Measurements from ENCODE around the gene DOP1A.

Gene DOP1A

DNA sequence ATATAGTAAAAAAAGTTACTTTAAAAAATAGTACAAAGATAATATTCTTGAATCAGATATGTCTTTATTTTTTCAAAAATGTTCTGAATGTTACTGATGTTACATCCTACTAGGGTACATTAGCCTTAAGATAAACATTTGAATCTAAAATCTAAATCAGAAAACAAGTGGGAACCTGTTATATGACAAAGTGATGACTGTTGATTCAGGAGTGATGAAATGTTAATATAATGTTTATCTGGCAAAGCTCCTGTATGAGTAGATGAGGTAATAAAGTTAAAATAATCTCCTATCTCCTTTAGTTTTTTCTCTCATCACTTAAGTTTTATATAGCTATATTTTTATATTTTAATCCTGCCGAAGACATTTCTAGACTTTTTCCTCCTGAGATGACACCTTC lies 4.2 kb downstream of the DOP1A start:
- DNase-seq (ENCODE audit: low read depth) = no peak

DNA sequence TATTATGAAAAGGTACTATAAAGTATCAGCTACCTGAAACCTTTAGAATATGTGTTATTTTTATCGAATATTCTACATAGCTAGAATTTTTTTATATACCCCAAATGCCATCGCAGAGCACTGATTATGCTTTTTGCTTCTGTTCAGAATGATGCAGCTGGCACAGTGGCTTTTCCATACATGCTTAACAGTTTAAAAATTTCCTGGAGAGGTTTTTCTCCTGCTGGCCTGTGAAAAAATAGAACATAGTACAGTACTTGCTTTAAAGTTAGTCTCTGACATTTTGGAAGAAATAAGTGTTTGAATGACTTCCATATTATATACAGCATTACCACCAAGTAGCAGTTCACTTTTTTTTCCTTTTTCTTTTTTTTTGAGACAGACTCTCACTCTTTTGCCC lies 5.3 kb downstream of the DOP1A start:
- DNase-seq (ENCODE audit: low read depth) = no peak

DNA sequence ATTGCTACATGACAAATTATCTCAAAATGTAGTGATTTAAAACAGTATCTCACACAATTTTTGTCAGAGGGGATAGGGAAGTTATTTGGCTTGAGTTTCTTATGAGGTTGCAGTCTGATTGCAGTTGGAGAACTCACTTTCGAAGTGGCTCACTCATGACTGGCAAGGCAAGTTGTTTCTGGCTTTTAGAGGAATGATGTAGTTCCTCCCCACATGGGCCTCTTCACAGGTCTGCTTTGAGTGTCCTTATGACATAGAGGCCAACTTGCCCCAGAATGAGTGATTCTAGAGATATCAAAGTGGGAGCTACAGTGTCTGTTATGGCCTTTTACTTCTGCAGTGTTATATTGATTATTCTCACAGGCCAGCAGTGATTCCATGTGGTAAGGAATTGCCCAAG lies 6.1 kb downstream of the DOP1A start:
- DNase-seq (ENCODE audit: low read depth) = no peak

DNA sequence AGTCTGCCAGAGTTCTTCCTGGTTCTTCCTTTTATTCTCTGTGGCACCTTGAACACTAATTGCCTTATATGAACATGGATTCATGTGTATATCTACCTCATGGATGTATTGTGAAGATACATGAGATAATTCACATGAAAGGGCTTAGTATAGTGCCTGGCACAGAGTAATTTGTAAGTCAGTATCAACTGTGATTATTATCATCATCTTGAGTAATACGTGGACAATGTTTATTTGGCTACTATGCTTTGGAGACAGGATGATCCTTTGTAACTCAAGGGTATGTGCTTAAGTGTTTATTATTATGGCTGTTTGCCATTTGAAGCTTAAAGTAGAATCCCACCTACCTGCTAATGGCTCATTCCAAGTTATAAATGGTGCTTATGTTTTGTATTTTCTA lies 16.0 kb downstream of the DOP1A start:
- no peak for DNase-seq (ENCODE audit: low read depth)

DNA sequence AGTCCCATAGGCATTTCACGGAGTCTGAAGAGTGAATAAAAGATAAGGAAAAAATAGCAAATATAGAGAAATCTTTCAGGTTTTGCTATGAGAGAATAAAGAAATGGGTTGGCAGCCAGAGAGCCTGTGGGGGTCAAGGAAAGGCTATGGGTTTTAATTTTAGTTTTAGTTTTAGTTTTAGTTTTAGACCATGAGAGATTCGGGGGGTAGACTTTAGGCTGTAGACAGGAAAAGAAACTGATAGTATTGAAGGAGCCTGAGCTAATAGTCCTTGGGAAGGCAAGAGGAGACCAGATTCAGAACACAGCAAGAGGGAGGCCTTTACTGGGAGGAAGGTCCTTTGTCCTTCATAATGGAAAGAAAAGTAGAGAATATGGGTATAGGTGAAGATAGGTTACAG lies 19.3 kb downstream of the DOP1A start:
- DNase-seq (ENCODE audit: low read depth) = no peak

DNA sequence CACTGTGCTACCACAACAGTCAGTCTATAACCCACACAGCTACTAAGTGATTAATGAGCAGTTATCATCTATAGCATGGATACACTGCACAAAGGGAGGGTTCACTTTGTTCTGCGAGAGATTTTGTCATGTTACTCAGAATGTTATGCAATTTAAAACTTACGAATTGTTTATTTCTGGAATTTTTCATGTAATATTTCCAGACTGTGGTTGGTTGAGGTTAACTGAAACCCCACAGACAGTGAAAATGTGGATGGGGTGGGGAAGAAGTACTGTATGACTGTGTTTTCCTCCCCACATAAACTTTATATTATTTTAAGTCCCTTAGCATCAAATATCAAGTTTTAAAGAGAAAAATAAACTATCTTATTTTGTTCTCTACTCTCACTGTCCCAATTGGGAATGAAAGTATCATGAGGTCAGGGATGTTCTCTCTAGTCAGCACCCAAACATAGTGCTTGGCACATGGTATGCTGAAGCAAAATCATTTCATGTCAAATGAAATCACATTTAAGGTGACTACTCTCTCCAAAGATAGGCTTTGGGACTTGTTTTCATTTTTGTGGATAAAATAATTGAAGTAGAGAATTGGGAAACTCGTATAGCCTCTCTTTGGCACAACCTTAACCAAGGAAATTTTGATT lies 25.4 kb downstream of the DOP1A start:
- DNase-seq (ENCODE audit: low read depth) = no peak

DNA sequence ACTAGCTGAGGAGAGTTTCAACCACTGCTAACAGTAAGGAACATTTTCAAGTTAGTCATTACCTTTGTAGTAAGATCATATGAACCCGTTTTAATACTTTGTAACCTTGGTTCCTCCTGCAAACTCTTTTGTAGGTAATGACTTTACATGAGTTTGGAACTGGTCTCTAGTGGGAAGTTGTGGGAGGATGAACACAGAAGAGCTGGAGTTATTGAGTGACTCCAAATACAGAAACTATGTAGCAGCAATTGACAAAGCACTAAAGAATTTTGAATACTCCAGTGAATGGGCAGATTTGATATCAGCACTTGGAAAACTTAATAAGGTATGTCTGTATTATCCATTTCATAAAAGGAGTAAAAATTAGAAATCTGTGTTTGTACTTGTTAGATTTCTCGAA lies 29.3 kb downstream of the DOP1A start:
- DNase-seq (ENCODE audit: low read depth) = no peak

DNA sequence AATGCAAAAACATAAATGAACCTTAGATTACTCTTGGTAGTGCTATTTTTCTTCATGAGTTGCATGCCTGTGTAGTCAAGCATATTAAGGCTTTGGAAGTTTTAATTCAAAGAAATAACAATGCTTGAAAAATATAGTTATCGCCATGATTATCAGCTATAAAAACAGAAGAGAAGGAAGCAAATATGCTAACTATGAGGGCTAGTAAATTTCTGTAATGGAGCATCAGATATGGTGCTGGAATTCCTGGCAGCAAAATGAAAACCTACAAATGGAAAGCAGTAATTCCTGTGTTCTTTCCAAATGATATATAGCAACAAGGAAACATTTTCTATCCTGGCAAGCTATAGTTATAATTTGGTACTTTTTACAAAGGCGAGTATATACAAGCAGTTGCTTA lies 29.7 kb downstream of the DOP1A start:
- no peak for DNase-seq (ENCODE audit: low read depth)

DNA sequence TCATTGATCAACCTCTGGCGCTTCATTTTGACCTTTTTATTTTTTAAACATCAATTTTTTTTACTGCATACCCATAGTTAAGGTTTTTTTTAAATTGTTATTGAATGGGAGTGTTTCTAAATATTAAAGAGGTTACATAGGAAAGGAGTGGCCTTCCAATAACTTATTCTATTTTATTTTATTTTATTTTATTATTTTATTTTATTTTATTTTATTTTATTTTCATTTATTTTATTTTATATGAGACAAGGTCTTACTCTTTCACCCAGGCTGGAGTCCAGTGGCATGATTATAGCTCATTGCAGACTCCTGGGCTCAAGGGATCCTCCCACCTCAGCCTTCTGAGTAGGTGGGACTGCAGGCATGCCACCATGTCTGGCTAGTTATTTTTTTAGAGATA lies 30.2 kb downstream of the DOP1A start:
- no peak for DNase-seq (ENCODE audit: low read depth)

DNA sequence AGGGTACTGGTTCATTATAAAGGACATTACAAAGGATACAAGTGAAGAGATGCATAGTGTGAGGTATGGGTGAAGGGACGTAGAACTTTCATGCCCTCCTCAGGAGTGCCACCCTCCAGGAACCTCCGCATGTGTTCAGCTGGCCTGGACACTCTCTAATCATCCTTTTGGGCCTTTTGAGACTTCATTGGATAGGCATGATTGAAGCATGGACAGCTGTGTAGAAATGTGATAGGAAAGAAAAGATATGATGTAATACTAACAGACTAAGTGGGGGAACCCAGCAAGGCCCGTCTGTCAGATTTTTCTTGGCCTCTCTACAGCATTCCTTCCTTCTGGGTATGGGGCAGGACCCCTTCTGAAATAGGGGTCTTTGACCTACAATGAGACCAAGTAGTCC lies 31.1 kb downstream of the DOP1A start:
- DNase-seq (ENCODE audit: low read depth) = no peak

DNA sequence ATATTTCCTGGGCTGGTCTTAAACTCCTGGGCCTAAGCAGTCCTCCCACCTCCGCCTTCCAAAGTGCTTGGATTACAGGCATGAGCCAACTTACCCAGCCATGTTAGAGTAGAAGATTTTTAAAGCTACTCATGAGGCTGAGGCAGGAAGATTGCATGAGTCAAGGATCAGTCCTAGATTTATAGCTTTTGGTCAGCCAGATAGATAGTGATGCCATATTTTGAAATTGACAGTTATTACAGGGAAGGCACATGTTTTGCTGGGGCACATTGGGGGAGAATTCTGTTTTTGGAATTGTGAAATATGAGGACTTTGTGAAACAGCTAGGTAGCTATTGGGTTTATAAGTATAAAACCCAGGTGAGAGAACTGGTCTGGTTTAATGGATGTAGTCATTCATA lies 40.9 kb downstream of the DOP1A start:
- no peak for DNase-seq (ENCODE audit: low read depth)

DNA sequence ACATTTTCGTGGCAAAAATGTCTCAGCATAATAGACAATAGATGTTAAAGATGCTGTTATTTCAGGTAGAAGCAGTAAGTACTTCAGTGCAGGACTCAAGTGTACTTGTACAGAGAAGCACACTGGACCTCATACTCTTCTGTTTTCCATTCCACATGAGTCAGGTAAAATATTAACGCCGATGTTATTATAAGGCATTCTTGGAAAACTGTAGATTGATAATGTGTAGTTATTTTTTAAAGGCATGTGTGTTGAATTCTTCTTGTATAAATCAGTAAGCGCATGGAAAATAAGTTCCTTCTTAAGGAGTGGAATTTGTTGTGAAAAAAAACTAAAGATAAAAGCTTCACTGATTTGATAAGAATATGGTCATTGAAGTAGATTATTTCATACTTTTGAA lies 45.8 kb downstream of the DOP1A start:
- no peak for DNase-seq (ENCODE audit: low read depth)

DNA sequence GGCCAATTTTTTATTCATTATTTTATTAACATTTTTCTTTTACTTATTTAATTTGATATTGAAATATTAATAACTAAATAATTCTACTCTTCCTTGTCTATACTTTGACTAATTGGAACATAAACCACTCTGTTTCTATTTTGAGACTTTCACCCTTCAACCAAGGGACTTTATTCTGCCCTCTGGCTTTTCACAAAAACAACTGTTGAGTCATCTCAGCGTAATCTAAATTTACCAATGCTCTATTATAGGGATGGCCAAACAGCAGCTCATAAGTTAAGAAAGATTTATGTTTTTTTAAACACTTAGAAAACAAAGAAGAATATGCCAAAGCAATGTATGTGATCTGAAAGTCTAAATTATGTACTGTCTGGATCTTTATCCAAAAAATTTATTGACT lies 46.7 kb downstream of the DOP1A start:
- no peak for DNase-seq (ENCODE audit: low read depth)

DNA sequence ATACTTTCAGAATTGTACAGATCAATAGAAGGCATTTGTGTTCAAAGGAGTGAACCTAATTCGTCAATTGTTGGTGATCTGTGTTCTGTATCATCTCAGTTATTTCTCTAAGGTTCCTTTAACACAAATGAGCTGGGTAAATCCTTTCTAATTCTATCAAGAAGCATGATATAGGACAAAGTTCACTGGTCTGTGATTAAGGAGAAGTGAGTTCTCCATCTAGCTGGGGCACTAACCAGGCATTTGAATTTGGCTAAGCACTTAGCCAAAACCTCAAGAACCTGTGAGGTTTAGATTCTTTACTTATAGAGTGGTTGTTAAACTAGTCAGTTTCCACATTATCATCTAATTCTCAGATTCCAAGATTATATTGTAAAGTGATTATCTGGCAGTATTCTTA lies 50.3 kb downstream of the DOP1A start:
- DNase-seq (ENCODE audit: low read depth) = no peak

DNA sequence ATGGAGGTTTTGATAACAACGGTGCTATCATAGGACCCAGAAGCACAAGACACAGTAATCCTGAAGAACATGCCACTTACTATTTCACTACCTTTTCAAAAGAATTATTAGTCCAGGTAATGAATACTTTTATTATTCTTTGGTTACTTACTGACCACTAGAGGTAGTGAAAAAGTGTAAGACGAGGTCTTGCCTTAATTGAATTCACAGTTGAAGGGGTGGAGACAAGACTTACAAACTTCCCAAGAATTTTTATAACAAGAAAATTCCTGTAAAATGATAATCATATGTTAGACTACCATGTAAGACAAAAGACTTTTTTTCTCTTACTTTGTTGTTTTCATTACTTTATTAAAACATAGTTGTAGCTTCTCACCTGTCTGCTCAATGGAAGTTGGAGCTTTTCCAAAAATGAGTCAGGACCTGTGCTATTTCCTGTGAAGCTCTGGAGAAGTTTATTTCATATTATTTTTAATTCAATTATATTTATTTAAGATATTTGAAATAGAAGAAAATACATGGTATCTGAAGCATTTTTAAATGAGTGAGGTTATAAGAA lies 52.4 kb downstream of the DOP1A start:
- DNase-seq (ENCODE audit: low read depth) = no peak

DNA sequence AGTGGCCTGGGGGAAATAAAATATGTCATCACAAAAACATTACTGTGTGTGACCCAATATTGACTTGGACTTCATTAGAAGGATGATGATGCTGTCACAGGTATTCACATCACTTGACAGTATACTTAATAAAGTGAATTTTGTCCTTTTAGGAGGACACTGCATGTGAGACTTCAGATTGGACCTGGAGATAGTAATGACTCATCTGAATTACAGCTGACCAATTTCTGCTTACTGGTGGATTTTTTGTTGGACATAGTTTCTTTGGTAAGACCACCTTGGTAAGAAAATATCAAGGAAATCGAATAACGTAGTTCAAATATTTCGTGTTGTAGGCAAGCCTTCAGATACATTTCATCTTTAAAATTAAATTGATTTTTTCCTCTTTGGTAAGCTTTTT lies 57.1 kb downstream of the DOP1A start:
- DNase-seq (ENCODE audit: low read depth) = no peak

DNA sequence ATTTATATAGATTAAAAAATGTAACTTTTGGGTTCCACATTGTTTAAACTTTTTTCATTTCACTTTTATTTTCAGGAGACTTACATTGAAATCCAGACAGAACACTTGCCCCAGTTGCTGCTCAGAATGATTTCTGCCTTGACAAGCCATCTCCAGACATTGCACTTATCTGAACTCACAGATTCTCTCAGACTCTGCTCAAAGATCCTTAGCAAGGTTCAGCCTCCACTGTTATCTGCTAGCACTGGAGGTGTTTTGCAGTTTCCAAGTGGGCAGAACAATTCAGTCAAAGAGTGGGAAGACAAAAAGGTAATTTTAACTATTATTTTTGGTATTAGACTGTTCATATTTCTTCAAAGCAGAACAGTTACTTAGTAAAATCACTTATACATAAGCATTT lies 58.0 kb downstream of the DOP1A start:
- no peak for DNase-seq (ENCODE audit: low read depth)

DNA sequence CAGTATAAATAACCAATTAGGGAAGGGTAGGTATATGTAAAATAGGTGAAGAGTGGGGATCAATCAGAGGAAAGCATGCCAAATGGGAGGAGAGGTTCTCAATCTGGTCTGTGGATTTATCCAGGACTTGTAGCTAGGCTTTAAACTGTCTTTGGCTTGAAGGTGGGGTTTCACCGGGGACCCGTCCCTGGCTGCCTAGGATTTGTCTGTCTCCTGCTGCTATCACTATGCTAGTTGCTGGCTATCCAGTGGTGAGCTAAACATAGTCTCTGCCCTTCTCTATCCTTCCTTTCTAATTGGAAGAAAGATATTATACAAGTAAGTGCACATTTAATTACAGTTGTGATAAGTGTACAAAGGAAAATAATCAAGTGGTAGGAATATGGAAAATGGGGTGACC lies 58.8 kb downstream of the DOP1A start:
- DNase-seq (ENCODE audit: low read depth) = no peak

DNA sequence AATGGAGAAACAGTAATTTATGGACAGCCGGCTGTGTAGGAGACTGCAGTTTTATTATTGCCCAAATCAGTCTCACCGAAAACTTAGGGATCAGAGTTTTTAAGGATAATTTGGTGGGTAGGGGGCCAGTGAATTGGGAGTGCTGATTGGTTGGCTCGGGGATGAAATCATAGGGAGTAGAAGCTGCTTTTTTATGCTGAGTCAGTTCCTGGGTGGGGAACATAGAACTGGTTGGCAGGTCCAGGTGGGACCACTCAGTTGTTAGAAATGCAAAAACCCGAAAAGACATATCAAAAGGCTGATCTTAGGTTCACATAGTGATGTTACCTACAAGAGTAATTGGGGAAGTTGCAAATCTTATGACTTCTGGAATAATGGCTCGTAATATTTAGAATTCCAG lies 59.3 kb downstream of the DOP1A start:
- no peak for DNase-seq (ENCODE audit: low read depth)

DNA sequence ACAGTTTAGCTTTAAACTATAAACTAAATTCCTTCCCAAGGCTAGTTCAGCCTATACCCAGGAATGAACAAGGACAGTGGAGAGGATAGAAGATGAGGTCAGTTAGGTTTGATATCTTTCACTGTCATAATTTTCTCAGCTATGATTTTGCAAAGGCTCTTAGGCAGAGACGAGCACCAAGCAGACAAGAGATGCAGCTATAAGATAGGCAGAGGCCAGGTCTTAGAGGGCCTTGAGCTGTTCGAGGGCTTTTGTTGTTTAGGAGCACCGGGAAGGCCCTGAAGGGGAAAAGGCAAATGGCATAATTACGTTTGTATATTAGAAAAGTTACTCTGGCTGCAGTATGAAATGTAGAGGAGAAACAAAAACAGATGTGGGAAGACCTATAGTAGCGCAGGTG lies 59.8 kb downstream of the DOP1A start:
- DNase-seq (ENCODE audit: low read depth) = no peak

DNA sequence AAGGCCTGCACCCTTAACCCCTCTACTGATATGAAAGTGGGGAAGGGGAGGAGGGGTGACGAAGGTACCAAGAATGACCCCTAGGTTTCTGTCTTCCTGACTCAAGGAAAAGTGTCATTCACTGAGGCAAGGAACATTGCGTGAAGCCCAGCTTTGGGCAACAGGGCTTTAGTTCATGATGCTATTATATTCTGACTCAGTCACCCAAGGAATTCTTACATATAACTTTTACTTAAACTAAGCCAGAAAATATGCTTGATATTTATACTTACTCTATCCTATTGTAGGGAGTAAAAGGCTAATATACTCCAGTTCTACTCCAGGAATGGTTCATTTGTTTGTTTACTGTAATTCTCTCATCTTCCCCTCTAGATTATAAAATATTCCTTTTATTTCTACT lies 60.5 kb downstream of the DOP1A start:
- DNase-seq (ENCODE audit: low read depth) = no peak

DNA sequence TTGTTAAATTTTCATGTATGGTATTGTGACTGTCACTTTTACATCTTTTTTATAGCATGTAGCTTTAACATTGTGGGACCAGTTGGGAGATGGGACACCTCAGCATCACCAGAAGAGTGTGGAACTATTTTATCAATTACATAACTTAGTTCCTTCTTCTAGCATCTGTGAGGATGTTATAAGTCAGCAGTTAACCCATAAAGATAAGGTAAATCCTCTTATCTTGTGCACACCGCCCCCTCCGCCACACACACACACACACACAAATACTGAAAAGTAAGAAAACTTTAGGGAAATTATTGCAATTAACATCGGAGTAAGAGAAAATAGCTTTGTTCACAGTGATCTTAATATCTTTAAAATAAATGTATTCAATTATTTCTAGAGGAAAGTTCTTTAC lies 64.7 kb downstream of the DOP1A start:
- DNase-seq (ENCODE audit: low read depth) = no peak

DNA sequence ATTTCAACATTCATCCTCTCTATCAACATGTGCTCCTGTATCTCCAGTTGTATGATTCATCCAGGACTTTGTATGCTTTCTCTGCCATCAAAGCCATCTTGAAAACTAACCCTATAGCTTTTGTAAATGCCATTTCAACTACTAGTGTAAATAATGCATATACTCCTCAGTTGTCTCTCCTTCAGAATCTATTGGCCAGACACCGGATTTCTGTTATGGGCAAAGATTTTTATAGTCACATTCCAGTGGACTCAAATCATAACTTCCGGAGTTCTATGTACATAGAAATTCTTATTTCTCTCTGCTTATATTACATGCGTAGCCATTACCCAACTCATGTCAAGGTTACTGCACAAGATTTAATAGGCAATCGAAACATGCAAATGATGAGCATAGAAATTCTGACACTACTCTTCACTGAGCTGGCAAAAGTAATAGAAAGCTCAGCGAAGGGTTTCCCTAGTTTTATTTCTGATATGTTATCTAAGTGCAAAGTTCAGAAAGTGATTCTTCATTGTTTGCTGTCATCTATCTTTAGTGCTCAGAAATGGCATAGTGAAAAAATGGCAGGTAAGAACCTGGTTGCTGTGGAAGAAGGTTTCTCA lies 70.7 kb downstream of the DOP1A start:
- DNase-seq (ENCODE audit: low read depth) = no peak

DNA sequence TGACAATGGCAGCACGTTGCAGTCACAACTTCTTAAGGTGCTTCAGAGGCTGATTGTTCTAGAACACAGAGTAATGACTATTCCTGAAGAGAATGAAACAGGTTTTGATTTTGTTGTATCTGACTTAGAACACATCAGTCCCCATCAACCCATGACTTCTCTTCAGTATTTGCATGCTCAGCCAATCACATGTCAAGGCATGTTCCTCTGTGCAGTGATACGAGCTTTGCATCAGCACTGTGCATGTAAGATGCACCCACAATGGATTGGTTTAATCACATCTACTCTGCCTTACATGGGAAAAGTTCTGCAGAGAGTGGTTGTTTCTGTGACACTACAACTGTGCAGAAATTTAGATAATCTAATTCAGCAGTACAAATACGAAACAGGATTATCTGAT lies 71.3 kb downstream of the DOP1A start:
- no peak for DNase-seq (ENCODE audit: low read depth)

All from stimulated activated CD8-positive, alpha-beta memory T cell treated with anti-CD3 and anti-CD28 coated beads, Interleukin-15, amount 100 ng/mL, for 1 hour (primary cell).